Breast epithelium (tissue), 3 donors: ENCODE measurements around the gene ZNF860.

ENCODE experiments used
- POLR2AphosphoS5 ChIP-seq, 3 donors: sonication (generic); formaldehyde crosslinking; IDR thresholded peaks; one replicate each; pipeline ENCODE4 v1.6.1; 2017; ENCODE audit warnings: antibody characterized with exemption in 3 of 3
- TF ChIP-seq, protein P1 (sequence below), 3 donors: fragments of 450-650 bp; IDR thresholded peaks; one replicate each; pipeline ENCODE4 v1.5.1; 2016 to 2017; ENCODE audit warnings: antibody characterized with exemption in 3 of 3, mild to moderate bottlenecking in 3 of 3, moderate library complexity in 3 of 3

- TF ChIP-seq, protein P1, sequence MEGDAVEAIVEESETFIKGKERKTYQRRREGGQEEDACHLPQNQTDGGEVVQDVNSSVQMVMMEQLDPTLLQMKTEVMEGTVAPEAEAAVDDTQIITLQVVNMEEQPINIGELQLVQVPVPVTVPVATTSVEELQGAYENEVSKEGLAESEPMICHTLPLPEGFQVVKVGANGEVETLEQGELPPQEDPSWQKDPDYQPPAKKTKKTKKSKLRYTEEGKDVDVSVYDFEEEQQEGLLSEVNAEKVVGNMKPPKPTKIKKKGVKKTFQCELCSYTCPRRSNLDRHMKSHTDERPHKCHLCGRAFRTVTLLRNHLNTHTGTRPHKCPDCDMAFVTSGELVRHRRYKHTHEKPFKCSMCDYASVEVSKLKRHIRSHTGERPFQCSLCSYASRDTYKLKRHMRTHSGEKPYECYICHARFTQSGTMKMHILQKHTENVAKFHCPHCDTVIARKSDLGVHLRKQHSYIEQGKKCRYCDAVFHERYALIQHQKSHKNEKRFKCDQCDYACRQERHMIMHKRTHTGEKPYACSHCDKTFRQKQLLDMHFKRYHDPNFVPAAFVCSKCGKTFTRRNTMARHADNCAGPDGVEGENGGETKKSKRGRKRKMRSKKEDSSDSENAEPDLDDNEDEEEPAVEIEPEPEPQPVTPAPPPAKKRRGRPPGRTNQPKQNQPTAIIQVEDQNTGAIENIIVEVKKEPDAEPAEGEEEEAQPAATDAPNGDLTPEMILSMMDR (IDR thresholded peaks at IDR 0.05): peak; percentile 73 to 83 (median 80)
- TF ChIP-seq POLR2AphosphoS5 (IDR thresholded peaks at IDR 0.05): no peak
Observed at GRCh38 chr3:32018757-32019564, 37.4 kb downstream of the ZNF860 start.
